PC-3 (cell line): Measurements from ENCODE around the gene SLX1A. TPM values are rescaled to one million over a fixed set of nuclear protein-coding genes. Genes with fewer than 3 reads are reported as not detected.
A peak's percentile ranks its signal among the peaks of the same experiment; 100 is the strongest.

Experiments used
- ATAC-seq: fragments of 200-7000 bp; cut with Tn5 transposase; 2 replicates; pipeline ENCODE4 v1.9.1; 2020; ENCODE audit warnings: mild to moderate bottlenecking, moderate library complexity
- BruUV-seq: library from RNA; stranded (reverse); fragments of 400-500 nt; replicated peaks from 2 replicates; lab custom pipeline; 2021; lab: Mats Ljungman, UMichigan
- CTCF ChIA-PET: fragments of 300-600 bp; sonication (Branson Sonifier 250); formaldehyde crosslinking; loops from one replicate; lab custom pipeline; 2022; ENCODE audit warnings: antibody characterized with exemption; lab: Charles Lee
- POLR2A ChIA-PET: fragments of 300-600 bp; sonication (Branson Sonifier 250); formaldehyde crosslinking; loops from one replicate; lab custom pipeline; 2022; ENCODE audit warnings: antibody characterized with exemption; ENCODE audit not compliant: unreplicated experiment; lab: Charles Lee
- DNase-seq: peaks from one replicate; pipeline ENCODE4 v3.0.0-alpha.2; 2015
- H2AFZ ChIP-seq: fragments of 300-600 bp; sonication (generic); 2 replicates; pipeline ENCODE4 v1.6.0; 2016; ENCODE audit warnings: antibody characterized with exemption, low read length
- H3F3A ChIP-seq: fragments of 300-600 bp; sonication (generic); one replicate; pipeline ENCODE4 v1.6.0; 2017; ENCODE audit warnings: antibody characterized with exemption, low read length, control low read depth, mild to moderate bottlenecking; ENCODE audit not compliant: unreplicated experiment
- H3K27ac ChIP-seq: fragments of 300-600 bp; sonication (generic); 2 replicates; pipeline ENCODE4 v1.5.1; 2016; ENCODE audit warnings: mild to moderate bottlenecking, low read length
- H3K27me3 ChIP-seq: fragments of 300-600 bp; sonication (generic); 2 replicates; pipeline ENCODE4 v1.6.1; 2016; ENCODE audit warnings: low read length, mixed read lengths
- H3K36me3 ChIP-seq: fragments of 300-600 bp; sonication (generic); 2 replicates; pipeline ENCODE4 v1.6.1; 2016; ENCODE audit warnings: low read depth, mixed run types, low read length, mixed read lengths
- H3K4me1 ChIP-seq: fragments of 300-600 bp; sonication (generic); 2 replicates; pipeline ENCODE4 v1.5.1; 2016; ENCODE audit warnings: low read length; ENCODE audit not compliant: insufficient read depth
- H3K4me2 ChIP-seq: fragments of 300-600 bp; sonication (generic); 2 replicates; pipeline ENCODE4 v1.6.0; 2016; ENCODE audit warnings: low read length
- H3K4me3 ChIP-seq: fragments of 300-600 bp; sonication (generic); 2 replicates; pipeline ENCODE4 v1.5.1; 2016; ENCODE audit warnings: mild to moderate bottlenecking, low read length, mixed read lengths
- H3K79me2 ChIP-seq: fragments of 300-600 bp; sonication (generic); 2 replicates; pipeline ENCODE4 v1.6.1; 2017; ENCODE audit warnings: low read length, mixed read lengths
- H3K9ac ChIP-seq: fragments of 300-600 bp; sonication (generic); 2 replicates; pipeline ENCODE4 v1.6.0; 2016; ENCODE audit warnings: mild to moderate bottlenecking, low read length
- H3K9me2 ChIP-seq: fragments of 300-600 bp; sonication (generic); replicated peaks from 2 replicates; pipeline ENCODE4 v1.6.1; 2016; ENCODE audit warnings: mixed run types, low read length, mixed read lengths
- H3K9me3 ChIP-seq: fragments of 300-600 bp; sonication (generic); 2 replicates; pipeline ENCODE4 v1.6.1; 2016; ENCODE audit warnings: low read length, mixed read lengths
- H4K20me1 ChIP-seq: fragments of 300-600 bp; sonication (generic); 2 replicates; pipeline ENCODE4 v1.6.1; 2016; ENCODE audit warnings: low read length, mixed read lengths
- CTCF ChIP-seq: fragments of 300-600 bp; sonication (generic); conservative IDR thresholded peaks from 2 replicates; pipeline ENCODE4 v1.5.1; 2017; ENCODE audit warnings: antibody characterized with exemption, low read depth, mild to moderate bottlenecking, low read length
- EZH2 ChIP-seq: fragments of 300-600 bp; sonication (generic); IDR thresholded peaks from one replicate; pipeline ENCODE4 v1.6.1; 2017; ENCODE audit warnings: antibody characterized with exemption, mild to moderate bottlenecking, low read length; ENCODE audit not compliant: unreplicated experiment
- EZH2phosphoT487 ChIP-seq: fragments of 300-600 bp; sonication (generic); IDR thresholded peaks from 2 replicates; pipeline ENCODE4 v1.6.1; 2018; ENCODE audit warnings: mild to moderate bottlenecking, antibody characterized with exemption, low read length, borderline replicate concordance
- intact Hi-C: fragments of 100-400 bp; cut with micrococcal nuclease; formaldehyde crosslinking; loops from 2 replicates; pipeline ENCODE4 v1.9.0; 2023
- total RNA-seq: library from RNA; depleted of rRNA; stranded (reverse); fragments of >200 nt; gene quantifications from 2 replicates; pipeline ENCODE4 v1.2.3, GENCODE V29; 2014

The SLX1A gene
- total RNA-seq, 1 experiment from 2014 or later, result 91.9 TPM

- Histone ChIP-seq H3K9ac (no peak overlapping the region), H3K4me1 (no peaks in the 10 kb centered on the region), H3K36me3 (no peaks in the 10 kb centered on the region), H3K27ac (no peak overlapping the region), H3K4me2 (no peak overlapping the region), H3K27me3 (no peaks in the 10 kb centered on the region), H3K79me2 (no peaks in the 10 kb centered on the region), H3K9me2 (no peaks in the 10 kb centered on the region), H3F3A (no peaks in the 10 kb centered on the region), H2AFZ (no peak overlapping the region), H3K9me3 (no peaks in the 10 kb centered on the region), H3K4me3 (no peak overlapping the region), H4K20me1 (no peaks in the 10 kb centered on the region)
- ChIA-PET POLR2A (no interaction called here), CTCF (no interaction called here)
- intact Hi-C loops, result no loop called here
- BruUV-seq, result no TSS peak
- TF ChIP-seq CTCF, result no peak
- no peak for TF ChIP-seq EZH2phosphoT487
- TF ChIP-seq EZH2, result no peak
- ATAC-seq, result no peak
- DNase-seq, result no peak
These were observed 7.8 kb upstream of the SLX1A start for GRCh38 chr16:30185683-30186421.

- ChIA-PET CTCF (no interaction called here), POLR2A (no interaction called here)
- intact Hi-C loops, result no loop called here
- TF ChIP-seq EZH2phosphoT487 (no peak), CTCF (no peak), EZH2 (no peak)
- Histone ChIP-seq H3K36me3 (no peaks in the 10 kb centered on the region), H3K4me1 (no peaks in the 10 kb centered on the region), H3F3A (no peaks in the 10 kb centered on the region), H3K4me2 (no peak overlapping the region), H3K9me3 (no peaks in the 10 kb centered on the region), H3K79me2 (no peaks in the 10 kb centered on the region), H4K20me1 (no peaks in the 10 kb centered on the region), H2AFZ (no peak overlapping the region), H3K9me2 (no peaks in the 10 kb centered on the region), H3K27me3 (no peaks in the 10 kb centered on the region), H3K4me3 (no peak overlapping the region), H3K9ac (no peak overlapping the region), H3K27ac (no peak overlapping the region)
- DNase-seq, result no peak
- no TSS peak for BruUV-seq
- ATAC-seq, result no peak
These were observed 7.3 kb upstream of the SLX1A start for GRCh38 chr16:30186444-30186781.

- intact Hi-C loops, result no loop called here
These were observed 6.7 kb upstream of the SLX1A start for GRCh38 chr16:30186782-30187555.

More at GRCh38 chr16:30186782-30187555, 6.7 kb upstream of the SLX1A start:
- Histone ChIP-seq H3K9me3 (no peaks in the 10 kb centered on the region), H3K9me2 (no peaks in the 10 kb centered on the region), H3K27me3 (no peaks in the 10 kb centered on the region), H4K20me1 (no peaks in the 10 kb centered on the region), H3K4me3 (no peak overlapping the region), H2AFZ (no peak overlapping the region), H3K27ac (no peak overlapping the region), H3K4me1 (no peaks in the 10 kb centered on the region), H3K9ac (no peak overlapping the region), H3F3A (no peaks in the 10 kb centered on the region), H3K79me2 (no peaks in the 10 kb centered on the region), H3K36me3 (no peaks in the 10 kb centered on the region), H3K4me2 (no peak overlapping the region)
- no TSS peak for BruUV-seq
- TF ChIP-seq CTCF (peak; percentile 67), EZH2phosphoT487 (no peak), EZH2 (no peak)
- ATAC-seq (peak; percentile 34), DNase-seq (peak; percentile 55)
- CTCF ChIA-PET, result no interaction called here
- POLR2A ChIA-PET, result no interaction called here
